GM12873 (cell line): ENCODE results near the gene AGBL1.

Experiments used
- TF ChIP-seq, protein P1 (sequence below): IDR thresholded peaks from 2 replicates; pipeline ENCODE4 v1.5.1; 2012; ENCODE audit warnings: low read depth, mild to moderate bottlenecking, moderate library complexity, low read length, control low read depth; ENCODE audit not compliant: insufficient read depth; ENCODE audit errors: missing control alignments

AGBL1 gene

DNA sequence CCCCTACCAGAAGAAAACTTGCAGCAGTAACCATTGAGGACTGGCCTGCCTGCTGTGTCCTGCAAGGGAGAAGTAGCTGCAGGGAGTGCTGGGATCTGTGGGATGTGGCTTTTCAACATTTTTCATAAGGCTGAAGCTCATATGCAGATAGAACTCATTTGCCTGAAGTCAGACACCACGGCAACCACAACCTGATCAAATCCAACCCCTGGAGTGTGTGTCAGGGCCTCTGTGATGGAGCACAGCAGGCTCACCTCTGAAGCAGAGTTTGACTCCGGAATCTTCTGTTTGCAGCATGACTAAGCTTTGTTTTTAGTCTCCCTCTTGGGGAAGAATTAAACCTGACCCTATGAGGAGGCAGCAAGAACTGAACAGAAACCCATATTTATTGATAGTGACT is 508.7 kb downstream of the AGBL1 start:
- TF ChIP-seq, protein P1, sequence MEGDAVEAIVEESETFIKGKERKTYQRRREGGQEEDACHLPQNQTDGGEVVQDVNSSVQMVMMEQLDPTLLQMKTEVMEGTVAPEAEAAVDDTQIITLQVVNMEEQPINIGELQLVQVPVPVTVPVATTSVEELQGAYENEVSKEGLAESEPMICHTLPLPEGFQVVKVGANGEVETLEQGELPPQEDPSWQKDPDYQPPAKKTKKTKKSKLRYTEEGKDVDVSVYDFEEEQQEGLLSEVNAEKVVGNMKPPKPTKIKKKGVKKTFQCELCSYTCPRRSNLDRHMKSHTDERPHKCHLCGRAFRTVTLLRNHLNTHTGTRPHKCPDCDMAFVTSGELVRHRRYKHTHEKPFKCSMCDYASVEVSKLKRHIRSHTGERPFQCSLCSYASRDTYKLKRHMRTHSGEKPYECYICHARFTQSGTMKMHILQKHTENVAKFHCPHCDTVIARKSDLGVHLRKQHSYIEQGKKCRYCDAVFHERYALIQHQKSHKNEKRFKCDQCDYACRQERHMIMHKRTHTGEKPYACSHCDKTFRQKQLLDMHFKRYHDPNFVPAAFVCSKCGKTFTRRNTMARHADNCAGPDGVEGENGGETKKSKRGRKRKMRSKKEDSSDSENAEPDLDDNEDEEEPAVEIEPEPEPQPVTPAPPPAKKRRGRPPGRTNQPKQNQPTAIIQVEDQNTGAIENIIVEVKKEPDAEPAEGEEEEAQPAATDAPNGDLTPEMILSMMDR: no peak

DNA sequence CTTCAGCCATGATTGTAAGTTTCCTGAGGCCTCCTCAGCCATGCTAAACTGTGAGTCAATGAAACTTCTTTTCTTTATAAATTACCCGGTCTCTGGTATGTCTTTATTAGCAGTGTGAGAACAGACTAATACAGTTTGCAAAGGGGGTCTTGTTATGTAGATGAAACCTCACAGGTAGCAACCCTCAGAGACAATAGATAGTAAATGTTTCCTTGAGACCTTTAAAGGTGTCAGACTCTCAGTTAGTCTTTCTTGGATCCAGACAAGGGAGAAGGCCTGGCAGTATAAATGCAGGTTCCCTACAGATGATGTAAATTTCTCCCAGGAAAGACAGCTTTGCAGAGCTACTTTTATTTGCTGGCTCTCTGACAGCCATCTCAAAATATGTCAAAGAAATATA is 510.8 kb downstream of the AGBL1 start:
- TF ChIP-seq, protein P1: no peak

DNA sequence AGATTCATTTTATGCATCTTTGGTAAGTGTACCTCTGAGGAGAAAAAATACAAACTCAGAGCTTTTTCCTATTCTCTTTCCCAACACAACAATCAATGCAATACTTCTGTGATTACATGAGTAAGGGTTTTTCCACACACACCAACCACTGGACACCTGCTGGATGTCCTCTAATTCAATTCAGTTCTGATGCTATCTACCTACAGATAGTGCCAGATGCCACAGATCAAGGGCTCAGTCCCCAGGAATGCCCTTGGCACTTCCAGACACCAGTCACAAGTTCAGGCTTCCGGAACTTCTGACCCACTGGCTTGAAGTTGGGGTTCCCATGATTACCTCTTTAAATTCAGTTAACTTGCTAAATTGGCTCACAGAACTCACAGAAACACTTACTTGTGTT is 511.5 kb downstream of the AGBL1 start:
- TF ChIP-seq, protein P1: no peak

DNA sequence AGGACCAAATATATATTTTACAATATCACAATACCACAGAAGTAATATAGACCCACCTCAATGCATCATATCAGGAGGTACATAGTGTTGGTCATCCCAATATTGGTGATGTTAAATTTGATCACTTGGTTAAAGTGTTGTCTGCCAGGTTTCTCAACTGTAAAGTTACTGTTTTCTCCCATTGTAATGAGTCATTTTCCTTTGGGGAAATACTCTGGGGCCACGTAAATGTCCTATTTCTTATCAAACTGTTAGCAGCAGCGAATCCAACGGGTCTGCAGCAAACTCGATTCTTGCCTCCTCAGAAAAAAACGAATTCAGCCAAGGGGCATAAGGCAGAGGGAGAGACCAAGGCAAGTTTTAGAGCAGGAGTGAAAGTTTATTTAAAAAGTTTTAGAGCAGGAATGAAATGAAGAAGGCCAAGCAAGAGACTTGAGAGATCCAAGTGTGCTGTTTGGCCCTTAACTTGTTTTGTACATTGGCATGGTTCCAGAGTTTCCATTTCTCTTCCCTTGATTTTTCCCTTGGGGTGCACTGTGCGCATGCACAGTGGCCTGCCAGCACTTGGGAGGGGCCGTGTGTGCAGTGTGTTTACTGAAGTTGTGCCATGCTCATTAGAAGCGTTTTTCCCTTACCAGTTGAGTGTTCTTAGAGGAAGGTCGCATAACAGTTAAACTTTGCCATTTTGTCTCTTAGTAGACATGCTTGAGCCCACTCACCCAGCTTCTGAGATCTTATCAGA is 512.5 kb downstream of the AGBL1 start:
- TF ChIP-seq, protein P1: no peak

DNA sequence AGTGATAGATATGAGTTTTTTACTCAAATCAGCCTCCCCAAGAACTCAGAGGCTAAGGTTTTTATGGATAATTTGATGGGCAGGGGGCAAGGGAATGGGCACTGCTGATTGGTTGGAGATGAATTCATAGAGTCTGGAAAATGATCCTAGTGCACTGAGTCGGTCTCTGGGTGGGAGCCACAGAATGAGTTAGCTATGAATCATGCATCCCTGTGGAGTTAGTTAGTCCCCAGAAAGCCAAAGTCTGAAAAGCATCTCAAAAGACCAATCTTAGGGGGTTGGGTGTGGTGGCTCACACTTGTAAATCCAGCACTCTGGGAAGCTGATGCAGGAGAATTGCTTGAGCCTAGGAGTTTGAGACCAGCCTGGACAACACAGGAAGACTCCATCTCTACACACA is 516.1 kb downstream of the AGBL1 start:
- TF ChIP-seq, protein P1: no peak

DNA sequence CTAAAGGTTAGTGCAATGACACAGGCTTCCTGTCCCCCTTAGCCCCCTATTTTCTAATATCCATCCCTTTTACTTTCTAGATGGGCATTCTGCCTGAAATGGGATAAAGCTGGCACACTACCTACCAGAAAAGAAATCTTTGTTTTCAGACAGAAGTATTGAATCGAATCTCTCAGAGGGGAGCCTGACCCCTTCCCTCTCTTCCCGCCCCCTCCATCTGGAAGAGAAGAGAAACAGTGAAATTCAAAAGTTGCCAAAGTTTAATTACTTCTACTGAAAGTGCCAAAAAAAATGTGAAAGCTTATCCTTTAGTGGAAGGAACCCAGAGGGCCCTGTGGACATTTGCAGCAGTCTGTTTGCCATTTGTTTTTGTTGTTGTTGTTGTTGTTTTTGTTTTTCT is 523.8 kb downstream of the AGBL1 start:
- TF ChIP-seq, protein P1: no peak

DNA sequence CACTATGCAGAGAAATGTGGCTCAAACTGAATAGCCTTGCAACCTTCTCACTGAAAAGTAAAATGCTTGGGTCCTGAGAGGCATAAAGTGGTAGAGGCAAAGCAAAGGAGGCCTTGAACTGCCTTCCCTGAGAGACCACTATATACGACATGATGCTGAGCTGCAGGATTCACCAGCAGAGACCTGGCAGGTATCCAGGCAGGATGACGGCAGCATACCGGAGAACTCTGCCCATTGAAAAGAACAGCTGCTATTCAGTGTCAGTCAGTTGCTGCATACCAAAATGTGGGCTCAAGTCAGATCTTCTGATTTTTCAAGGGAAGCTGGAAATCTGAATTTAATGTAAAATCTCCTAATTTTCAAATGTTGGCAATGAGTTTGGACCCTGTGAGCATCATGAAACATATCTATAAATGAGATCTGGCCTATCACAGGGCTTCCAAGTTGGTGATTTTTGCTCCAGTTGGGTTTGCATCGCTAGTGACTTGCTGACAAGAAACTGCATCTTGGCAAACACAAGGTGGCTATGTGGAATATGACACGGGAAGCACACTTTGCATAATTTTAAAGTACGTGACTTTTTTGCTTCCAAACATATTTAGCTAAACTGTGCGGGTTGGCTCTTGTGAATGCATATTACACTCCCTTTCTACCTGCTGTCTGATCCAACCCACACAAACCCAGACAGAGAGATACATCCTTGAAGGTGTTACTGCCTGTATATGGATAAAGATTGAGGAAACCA is 529.0 kb downstream of the AGBL1 start:
- TF ChIP-seq, protein P1: no peak
